NCI-H82 treated with DMSO at 0.1 percent for 48 hours (cell line): ENCODE data around the gene CLIP2.
"Not testable (repeated sequence)": the region's sequence is repeated elsewhere in the genome, so short reads cannot be mapped to it uniquely, and the experiment has no call there.

Experiments used
- DNase-seq: peaks from one replicate; lab custom pipeline; 2025; ENCODE audit not compliant: unreplicated experiment; lab: John Stamatoyannopoulos, UW

The CLIP2 gene

DNA sequence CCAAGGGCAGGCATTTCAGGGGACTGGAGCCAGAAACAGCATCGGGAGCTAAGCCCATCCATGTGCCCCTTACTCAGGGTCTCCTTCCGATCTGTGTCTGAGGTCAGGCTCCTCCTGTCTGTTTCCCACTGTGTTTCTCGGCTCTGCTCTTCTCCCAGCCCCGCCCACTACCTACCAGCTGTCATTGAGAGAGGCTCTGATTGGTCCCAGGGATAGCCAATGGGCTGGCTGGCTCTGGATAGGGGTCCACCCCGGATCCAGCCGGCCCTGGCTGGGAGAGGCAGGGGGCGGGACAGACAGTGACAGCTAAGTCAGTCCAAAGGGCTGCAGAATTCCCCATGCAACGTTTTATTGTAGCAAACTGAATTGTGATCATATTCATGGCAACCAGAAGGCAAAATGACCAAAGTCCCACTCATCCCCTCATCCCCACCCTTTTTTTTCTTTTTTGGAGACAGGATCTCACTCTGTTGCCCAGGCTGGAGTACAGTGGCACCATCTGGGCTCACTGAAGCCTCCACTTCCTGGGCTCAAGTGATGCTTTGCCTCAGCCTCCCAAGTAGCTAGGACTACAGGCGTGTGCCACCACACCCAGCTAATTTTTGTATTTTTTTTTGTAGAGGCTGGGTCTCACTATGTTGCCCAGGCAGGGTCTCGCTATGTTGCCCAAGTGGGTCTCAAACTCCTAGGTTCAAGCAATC is 76.3 kb downstream of the CLIP2 start:
- DNase-seq: peak; percentile 65

- no peak for DNase-seq
These were observed 82.5 kb downstream of the CLIP2 start for GRCh38 chr7:74371381-74372341.

DNA sequence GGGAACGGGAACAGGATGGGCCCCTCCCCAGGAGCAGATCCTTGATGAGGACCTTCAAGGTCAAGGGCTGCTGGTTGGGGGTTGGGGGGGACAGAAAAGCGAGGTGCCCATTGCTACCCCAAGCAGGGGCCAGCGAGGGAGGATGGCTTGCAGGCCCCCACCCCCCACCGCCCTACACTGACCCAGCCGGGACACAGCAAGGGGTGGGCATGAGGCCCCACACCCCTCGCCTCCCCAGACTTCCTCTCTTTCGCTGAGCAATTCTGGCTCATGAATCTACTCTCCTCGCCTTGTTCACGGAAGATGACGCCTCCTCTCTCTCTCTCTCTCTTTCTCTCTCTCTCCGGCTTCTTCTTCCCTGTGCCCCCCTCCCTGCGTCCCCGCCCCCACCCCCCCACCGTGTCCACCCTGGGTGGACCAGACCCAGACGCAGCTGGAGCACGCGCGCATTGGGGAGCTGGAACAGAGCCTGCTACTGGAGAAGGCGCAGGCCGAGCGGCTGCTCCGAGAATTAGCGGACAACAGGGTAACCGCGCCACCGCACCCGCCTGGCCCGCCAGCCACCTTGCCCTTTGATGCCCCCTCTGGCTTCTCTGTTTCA is 83.4 kb downstream of the CLIP2 start:
- no peak for DNase-seq

DNA sequence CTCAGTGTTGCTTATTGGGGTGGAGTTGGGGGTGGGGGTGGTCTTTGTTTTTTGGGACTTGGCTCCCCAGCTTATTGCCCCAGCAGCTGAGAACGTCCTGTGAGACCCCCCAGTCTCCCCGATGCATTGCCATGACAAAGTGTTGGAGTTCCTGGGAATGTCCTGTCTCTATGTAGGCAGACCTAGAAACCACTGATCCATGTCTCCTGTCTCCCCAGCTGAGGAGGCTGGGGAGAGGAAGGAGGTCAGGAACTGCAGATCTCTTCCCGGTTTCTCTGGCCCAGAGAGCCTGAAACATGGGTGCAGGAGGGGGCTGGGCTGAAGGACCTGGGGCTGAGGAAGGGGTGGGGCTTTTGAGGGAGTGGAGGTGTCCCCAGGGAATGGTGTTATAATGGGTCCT is 84.3 kb downstream of the CLIP2 start:
- DNase-seq: no peak

- no peak for DNase-seq
These were observed 86.6 kb downstream of the CLIP2 start for GRCh38 chr7:74375726-74376220.

GRCh38 chr7:74376256-74377036 is 87.2 kb downstream of the CLIP2 start:
- DNase-seq: no peak

- DNase-seq: no peak
These were observed 90.7 kb downstream of the CLIP2 start for GRCh38 chr7:74379938-74380337.

- DNase-seq: no peak
These were observed 91.5 kb downstream of the CLIP2 start for GRCh38 chr7:74380720-74381119.

GRCh38 chr7:74384086-74384485 is 94.9 kb downstream of the CLIP2 start:
- not testable (repeated sequence) for DNase-seq

DNA sequence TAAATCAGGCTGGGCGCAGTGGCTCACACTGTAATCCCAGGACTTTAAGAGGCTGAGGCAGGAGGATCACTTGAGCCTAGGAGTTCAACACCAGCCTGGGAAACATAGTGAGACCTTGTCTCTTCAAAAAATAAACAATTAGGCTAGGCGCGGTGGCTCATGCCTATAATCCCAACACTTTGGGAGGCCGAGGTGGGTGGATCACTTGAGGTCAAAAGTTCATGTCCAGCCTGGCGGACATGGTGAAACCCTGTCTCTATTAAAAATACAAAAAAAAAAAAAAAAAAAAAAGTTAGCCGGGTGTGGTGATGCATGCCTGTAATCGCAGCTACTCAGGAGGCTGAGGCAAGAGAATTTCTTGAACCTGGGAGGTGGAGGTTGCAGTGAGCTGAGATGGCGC is 95.6 kb downstream of the CLIP2 start:
- DNase-seq: not testable (repeated sequence)

GRCh38 chr7:74387606-74388005 is 98.4 kb downstream of the CLIP2 start:
- no peak for DNase-seq

DNA sequence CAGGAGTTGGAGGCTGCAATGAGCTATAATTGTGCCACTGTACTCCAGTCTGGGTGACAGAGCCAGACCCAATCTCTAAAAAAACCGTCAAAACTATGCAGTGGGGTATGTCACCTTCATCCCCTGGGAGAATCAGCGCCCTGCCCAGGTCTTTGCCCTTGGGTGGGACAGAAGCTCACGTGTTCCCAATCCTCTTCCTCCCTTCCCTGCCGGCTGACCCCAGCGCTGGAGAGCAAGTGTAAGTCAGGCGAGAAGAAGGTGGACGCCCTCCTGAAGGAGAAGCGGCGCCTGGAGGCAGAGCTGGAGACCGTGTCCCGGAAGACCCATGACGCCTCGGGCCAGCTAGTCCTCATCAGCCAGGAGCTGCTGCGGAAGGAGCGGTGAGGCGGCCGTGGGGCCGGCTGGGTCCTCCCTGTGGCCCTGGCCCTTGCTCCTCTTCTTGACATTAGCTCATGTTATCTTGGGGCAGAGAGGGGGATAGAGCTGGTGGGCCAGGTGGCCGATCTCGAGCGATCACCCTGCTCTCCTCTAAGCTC is 99.7 kb downstream of the CLIP2 start:
- DNase-seq: no peak

DNA sequence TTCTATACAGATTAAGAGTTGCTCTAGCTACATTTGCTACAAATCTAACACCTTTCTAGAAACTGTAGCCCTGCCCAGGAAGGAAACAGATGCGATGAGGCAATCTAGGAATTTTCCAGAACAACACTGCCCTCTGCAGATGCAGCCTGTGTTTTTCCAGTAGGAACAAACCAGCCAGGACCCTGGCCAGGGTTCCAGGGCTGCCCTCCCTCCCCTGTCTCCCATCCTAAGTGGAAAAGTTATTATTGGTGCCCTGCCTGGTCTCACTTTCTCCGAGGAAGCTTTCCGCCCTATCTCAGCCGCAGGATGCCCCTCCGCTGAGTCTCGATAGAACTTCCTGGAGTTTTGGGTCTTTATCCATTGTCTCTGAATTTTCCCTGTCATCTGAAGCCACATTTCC is 104.5 kb downstream of the CLIP2 start:
- not testable (repeated sequence) for DNase-seq

- DNase-seq: not testable (repeated sequence)
These were observed 105.4 kb downstream of the CLIP2 start for GRCh38 chr7:74394601-74395000.

DNA sequence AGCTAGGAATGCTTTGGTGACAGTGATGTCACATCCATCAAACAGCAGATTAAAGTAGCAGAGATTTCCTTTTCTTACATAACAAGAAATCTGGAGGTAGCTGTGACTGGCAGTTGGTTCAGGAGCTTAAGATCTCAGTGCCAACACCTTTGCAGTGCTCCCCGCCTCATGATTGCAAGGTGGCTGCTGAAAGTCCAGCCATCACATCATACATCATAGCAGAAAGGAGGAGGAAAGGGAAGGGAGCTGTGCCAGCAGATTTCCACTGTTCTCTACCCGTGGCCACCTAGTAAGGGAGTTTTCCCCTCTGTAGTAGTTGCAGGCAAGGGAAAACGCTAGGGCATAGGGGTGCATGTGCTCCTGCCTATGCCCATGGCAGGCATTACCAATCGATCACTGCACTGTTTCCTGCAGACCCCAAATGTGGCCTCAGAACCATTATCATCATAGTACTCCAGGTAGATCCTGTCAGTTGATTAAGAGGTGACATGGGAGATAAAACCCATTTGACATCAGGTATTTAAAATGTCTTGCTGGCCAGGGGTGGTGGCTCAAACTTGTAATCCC is 106.6 kb downstream of the CLIP2 start:
- DNase-seq: no peak

DNA sequence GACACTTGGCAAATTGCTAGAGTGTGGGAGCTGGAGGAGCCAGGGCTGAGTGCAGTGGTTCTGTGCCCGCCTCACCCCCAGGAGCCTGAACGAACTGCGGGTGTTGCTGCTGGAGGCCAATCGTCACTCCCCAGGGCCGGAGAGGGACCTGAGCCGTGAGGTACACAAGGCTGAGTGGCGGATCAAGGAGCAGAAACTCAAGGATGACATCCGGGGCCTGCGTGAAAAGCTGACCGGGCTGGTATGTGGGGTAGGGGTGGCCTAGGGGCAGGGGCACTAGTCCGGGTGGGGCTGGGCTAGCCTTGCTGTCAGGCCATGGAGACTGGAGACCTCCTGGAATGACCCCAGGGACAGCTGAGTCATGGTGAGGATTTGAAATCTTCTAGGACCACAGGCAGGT is 107.8 kb downstream of the CLIP2 start:
- no peak for DNase-seq

DNA sequence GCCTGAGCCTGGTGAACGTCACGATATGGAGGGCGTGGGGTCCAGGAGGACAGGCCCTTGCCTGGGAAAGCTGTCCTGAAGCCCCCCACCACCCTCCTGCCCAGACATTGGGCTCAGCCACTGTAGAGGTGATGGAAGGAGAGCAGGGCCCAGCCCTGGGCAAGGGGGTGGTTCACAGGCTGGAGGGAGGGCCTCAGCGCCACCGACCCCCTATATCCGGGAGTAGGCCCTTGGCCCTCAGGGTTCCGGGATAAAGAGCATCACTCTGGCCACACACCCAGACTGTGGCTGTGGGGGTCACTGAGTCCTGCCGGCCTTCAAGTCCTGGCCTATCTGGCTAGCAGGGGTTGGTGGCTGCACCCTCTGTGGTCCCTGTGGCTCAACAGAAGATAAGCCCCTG is 109.2 kb downstream of the CLIP2 start:
- DNase-seq: no peak

GRCh38 chr7:74399006-74399405 is 109.8 kb downstream of the CLIP2 start:
- DNase-seq: no peak

DNA sequence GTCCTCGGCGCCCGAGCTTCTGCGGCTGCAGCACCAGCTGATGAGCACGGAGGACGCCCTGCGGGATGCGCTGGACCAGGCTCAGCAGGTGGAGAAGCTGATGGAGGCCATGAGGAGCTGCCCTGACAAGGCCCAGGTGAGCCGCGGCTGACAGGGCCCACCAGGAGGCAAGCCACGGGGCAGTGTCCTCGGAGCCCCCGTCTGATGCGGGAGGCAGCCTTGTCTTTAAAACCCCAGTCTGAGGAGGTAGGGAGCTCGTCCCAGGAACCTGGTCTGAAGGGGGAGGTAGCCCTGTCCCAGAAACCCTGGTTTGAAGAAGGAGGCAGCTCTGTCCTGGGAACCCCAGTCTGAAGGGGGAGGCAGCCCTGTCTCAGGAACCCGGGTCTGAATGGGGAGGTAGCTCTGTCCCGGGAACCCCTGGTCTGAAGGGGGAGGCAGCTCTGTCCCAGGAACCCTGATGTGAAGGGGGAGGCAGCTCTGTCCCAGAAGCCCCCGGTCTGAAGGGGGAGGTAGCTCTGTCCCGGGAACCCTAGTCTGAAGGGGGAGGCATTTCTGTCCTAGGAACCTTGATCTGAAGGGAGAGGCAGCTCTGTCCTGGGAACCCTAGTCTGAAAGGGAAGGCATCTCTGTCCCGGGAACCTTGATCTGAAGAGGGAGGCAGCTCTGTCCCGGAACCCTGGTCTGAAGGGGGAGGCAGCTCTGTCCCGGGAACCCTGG is 111.4 kb downstream of the CLIP2 start:
- no peak for DNase-seq
